Measurements from ENCODE around the gene MSX2.
A peak's percentile ranks its signal among the peaks of the same experiment; 100 is the strongest.

MSX2 gene
- 0 to 0.06 (median 0) reads per million in 18 experiments for total RNA-seq

GRCh38 chr5:174724484-174725260, at the start of gene MSX2:
TSS of gene MSX2 (plus strand) at chr5:174724582. CDS start at chr5:174724660, 78 bp downstream.
- DNase-seq = peak; percentile 11 to 23

GRCh38 chr5:174675110-174675509, 49.3 kb upstream of the MSX2 start:
- no peak for DNase-seq

- no peak for DNase-seq
Observed at GRCh38 chr5:174675916-174676315, 48.5 kb upstream of the MSX2 start.

GRCh38 chr5:174678107-174678506, 46.3 kb upstream of the MSX2 start:
- DNase-seq = no peak

- DNase-seq = no peak
Observed at GRCh38 chr5:174680901-174681565, 43.3 kb upstream of the MSX2 start.

- DNase-seq = no peak
Observed at GRCh38 chr5:174687503-174687902, 36.9 kb upstream of the MSX2 start.

GRCh38 chr5:174688441-174689354, 35.7 kb upstream of the MSX2 start:
- DNase-seq = no peak

- DNase-seq = peak in 1 of 2 donors; percentile 2
Observed at GRCh38 chr5:174690271-174690670, 34.1 kb upstream of the MSX2 start.

- DNase-seq = no peak
Observed at GRCh38 chr5:174692381-174692780, 32.0 kb upstream of the MSX2 start.

GRCh38 chr5:174692982-174693422, 31.4 kb upstream of the MSX2 start:
- DNase-seq = no peak

- no peak for DNase-seq
Observed at GRCh38 chr5:174693697-174694385, 30.5 kb upstream of the MSX2 start.

GRCh38 chr5:174694611-174695010, 29.8 kb upstream of the MSX2 start:
- no peak for DNase-seq

- no peak for DNase-seq
Observed at GRCh38 chr5:174698156-174698555, 26.2 kb upstream of the MSX2 start.

GRCh38 chr5:174699131-174699530, 25.3 kb upstream of the MSX2 start:
- no peak for DNase-seq

- DNase-seq = no peak
Observed at GRCh38 chr5:174706997-174707572, 17.3 kb upstream of the MSX2 start.

- no peak for DNase-seq
Observed at GRCh38 chr5:174707671-174708070, 16.7 kb upstream of the MSX2 start.

- DNase-seq = no peak
Observed at GRCh38 chr5:174708476-174709207, 15.7 kb upstream of the MSX2 start.

GRCh38 chr5:174714751-174715150, 9.6 kb upstream of the MSX2 start:
- no peak for DNase-seq

- DNase-seq = no peak
Observed at GRCh38 chr5:174715804-174716203, 8.6 kb upstream of the MSX2 start.

GRCh38 chr5:174717826-174718455, 6.4 kb upstream of the MSX2 start:
- no peak for DNase-seq
